Thyroid gland (tissue), 4 donors: Measurements from ENCODE around the gene EFNA5.

Experiments
- POLR2A ChIP-seq, 2 donors: fragments of 450-650 bp; IDR thresholded peaks; one replicate each; pipeline ENCODE4 v1.6.1; 2017; ENCODE audit warnings: antibody characterized with exemption in 2 of 2, mild to moderate bottlenecking in 2 of 2, moderate library complexity in 1 of 2
- TF ChIP-seq, protein P1 (sequence below), 6 experiments: fragments of 200-600 bp in 3 of 6; fragments of 450-650 bp in 3 of 6; sonication (generic) in 3 of 6; IDR thresholded peaks; one replicate each; pipeline ENCODE4 v1.5.1; 2016 to 2019; ENCODE audit warnings: antibody characterized with exemption in 6 of 6, mild to moderate bottlenecking in 2 of 6, inconsistent platforms in 1 of 6, moderate library complexity in 1 of 6

GRCh38 chr5:107502676-107503060, 168.1 kb downstream of the EFNA5 start:
- TF ChIP-seq, protein P1, sequence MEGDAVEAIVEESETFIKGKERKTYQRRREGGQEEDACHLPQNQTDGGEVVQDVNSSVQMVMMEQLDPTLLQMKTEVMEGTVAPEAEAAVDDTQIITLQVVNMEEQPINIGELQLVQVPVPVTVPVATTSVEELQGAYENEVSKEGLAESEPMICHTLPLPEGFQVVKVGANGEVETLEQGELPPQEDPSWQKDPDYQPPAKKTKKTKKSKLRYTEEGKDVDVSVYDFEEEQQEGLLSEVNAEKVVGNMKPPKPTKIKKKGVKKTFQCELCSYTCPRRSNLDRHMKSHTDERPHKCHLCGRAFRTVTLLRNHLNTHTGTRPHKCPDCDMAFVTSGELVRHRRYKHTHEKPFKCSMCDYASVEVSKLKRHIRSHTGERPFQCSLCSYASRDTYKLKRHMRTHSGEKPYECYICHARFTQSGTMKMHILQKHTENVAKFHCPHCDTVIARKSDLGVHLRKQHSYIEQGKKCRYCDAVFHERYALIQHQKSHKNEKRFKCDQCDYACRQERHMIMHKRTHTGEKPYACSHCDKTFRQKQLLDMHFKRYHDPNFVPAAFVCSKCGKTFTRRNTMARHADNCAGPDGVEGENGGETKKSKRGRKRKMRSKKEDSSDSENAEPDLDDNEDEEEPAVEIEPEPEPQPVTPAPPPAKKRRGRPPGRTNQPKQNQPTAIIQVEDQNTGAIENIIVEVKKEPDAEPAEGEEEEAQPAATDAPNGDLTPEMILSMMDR (IDR thresholded peaks at IDR 0.05): no peak
- no peak for TF ChIP-seq POLR2A (IDR thresholded peaks at IDR 0.05)
